OCI-LY1 (cell line): ENCODE measurements around the gene IMMP2L.

Experiments used
- CTCF ChIP-seq: fragments of 200-600 bp; sonication (generic), shearing (Covaris generic); IDR thresholded peaks from 2 replicates; pipeline ENCODE4 v1.5.1; 2017; ENCODE audit warnings: mild to moderate bottlenecking, antibody characterized with exemption, low read length, moderate library complexity, mixed read lengths
- EZH2 ChIP-seq: fragments of 200-600 bp; sonication (generic), shearing (Covaris generic); IDR thresholded peaks from 2 replicates; pipeline ENCODE4 v1.8.0; 2017; ENCODE audit warnings: borderline replicate concordance, mixed run types, mild to moderate bottlenecking, antibody characterized with exemption, low read length, moderate library complexity, mixed read lengths

- no peak for TF ChIP-seq CTCF
- no peak for TF ChIP-seq EZH2
Observed at GRCh38 chr7:111132833-111133232, 429.5 kb downstream of the IMMP2L start.
